Epidermal melanocyte (primary cell): Measurements from ENCODE around the gene NPSR1.

ENCODE experiments used
- DNase-seq: peaks from one replicate; pipeline ENCODE4 v3.0.0; 2011; ENCODE audit warnings: low spot score; ENCODE audit not compliant: insufficient read length

The NPSR1 gene

GRCh38 chr7:34720289-34720688 is 62.3 kb downstream of the NPSR1 start:
- no peak for DNase-seq

GRCh38 chr7:34723338-34723737 is 65.3 kb downstream of the NPSR1 start:
- DNase-seq: no peak

GRCh38 chr7:34723866-34724490 is 66.0 kb downstream of the NPSR1 start:
- no peak for DNase-seq

- DNase-seq: no peak
Measured at GRCh38 chr7:34726221-34726620, 68.2 kb downstream of the NPSR1 start.

- no peak for DNase-seq
Measured at GRCh38 chr7:34727464-34727995, 69.5 kb downstream of the NPSR1 start.

- no peak for DNase-seq
Measured at GRCh38 chr7:34728156-34728555, 70.1 kb downstream of the NPSR1 start.

- no peak for DNase-seq
Measured at GRCh38 chr7:34734771-34735170, 76.8 kb downstream of the NPSR1 start.

GRCh38 chr7:34735526-34735925 is 77.5 kb downstream of the NPSR1 start:
- no peak for DNase-seq

GRCh38 chr7:34739651-34740300 is 81.8 kb downstream of the NPSR1 start:
- DNase-seq: no peak

GRCh38 chr7:34740840-34741239 is 82.8 kb downstream of the NPSR1 start:
- no peak for DNase-seq

- DNase-seq: no peak
Measured at GRCh38 chr7:34747176-34747781, 89.3 kb downstream of the NPSR1 start.

- peak; percentile 40 for DNase-seq
Measured at GRCh38 chr7:34747867-34748727, 90.1 kb downstream of the NPSR1 start.

GRCh38 chr7:34748728-34749089 is 90.7 kb downstream of the NPSR1 start:
- no peak for DNase-seq

GRCh38 chr7:34749446-34749845 is 91.4 kb downstream of the NPSR1 start:
- no peak for DNase-seq

GRCh38 chr7:34750209-34750608 is 92.2 kb downstream of the NPSR1 start:
- no peak for DNase-seq

- no peak for DNase-seq
Measured at GRCh38 chr7:34750636-34751035, 92.6 kb downstream of the NPSR1 start.

GRCh38 chr7:34751725-34752643 is 94.0 kb downstream of the NPSR1 start:
- DNase-seq: no peak

GRCh38 chr7:34752929-34753328 is 94.9 kb downstream of the NPSR1 start:
- no peak for DNase-seq

GRCh38 chr7:34755008-34755407 is 97.0 kb downstream of the NPSR1 start:
- no peak for DNase-seq

- no peak for DNase-seq
Measured at GRCh38 chr7:34756025-34756437, 98.0 kb downstream of the NPSR1 start.

GRCh38 chr7:34756691-34757090 is 98.7 kb downstream of the NPSR1 start:
- no peak for DNase-seq
